H1 (cell line): ENCODE data around the gene NTN1.

ENCODE experiments used
- BRCA1 ChIP-seq: IDR thresholded peaks from 2 replicates; pipeline ENCODE4 v1.6.1; 2012; ENCODE audit warnings: low read depth, low read length, improper control_type of control experiment
- CHD1 ChIP-seq: IDR thresholded peaks from 2 replicates; pipeline ENCODE4 v1.6.1; 2012; ENCODE audit warnings: low read depth, low read length, improper control_type of control experiment
- EGR1 ChIP-seq: IDR thresholded peaks from 2 replicates; pipeline ENCODE4 v1.6.1; 2011; ENCODE audit warnings: low read depth, low read length, borderline replicate concordance
- EP300 ChIP-seq, 2 experiments: IDR thresholded peaks; 1 replicate in 1 of 2; 2 replicates in 1 of 2; pipeline ENCODE4 v1.6.1; 2011 to 2012; ENCODE audit warnings: low read depth in 2 of 2, low read length in 2 of 2, mild to moderate bottlenecking in 2 of 2, borderline replicate concordance in 1 of 2, inconsistent platforms in 1 of 2, moderate library complexity in 1 of 2
- EZH2 ChIP-seq: fragments of 200-600 bp; sonication (generic); IDR thresholded peaks from 2 replicates; pipeline ENCODE4 v1.7.1; 2012; ENCODE audit warnings: low read depth, mild to moderate bottlenecking, moderate library complexity, low read length, inconsistent platforms; ENCODE audit not compliant: severe bottlenecking
- FOSL1 ChIP-seq: IDR thresholded peaks from 2 replicates; pipeline ENCODE4 v1.6.1; 2011; ENCODE audit warnings: mild to moderate bottlenecking, low read depth, low read length, moderate library complexity; ENCODE audit not compliant: insufficient read depth
- PHF8 ChIP-seq: fragments of 200-600 bp; sonication (generic); conservative IDR thresholded peaks from 2 replicates; pipeline ENCODE4 v1.7.1; 2012; ENCODE audit warnings: low read depth, mild to moderate bottlenecking, inconsistent platforms, low read length, moderate library complexity
- POLR2AphosphoS5 ChIP-seq: IDR thresholded peaks from 2 replicates; pipeline ENCODE4 v1.6.1; 2011; ENCODE audit warnings: low read depth, low read length
- TAF1 ChIP-seq: IDR thresholded peaks from 2 replicates; pipeline ENCODE4 v1.6.1; 2011; ENCODE audit warnings: mild to moderate bottlenecking, low read depth, low read length
- TCF12 ChIP-seq: IDR thresholded peaks from 2 replicates; pipeline ENCODE4 v1.6.1; 2011; ENCODE audit warnings: low read depth, mild to moderate bottlenecking, low read length
- YY1 ChIP-seq: IDR thresholded peaks from 2 replicates; pipeline ENCODE4 v1.6.1; 2011; ENCODE audit warnings: low read depth, mild to moderate bottlenecking, low read length
- ZNF274 ChIP-seq: IDR thresholded peaks from 2 replicates; pipeline ENCODE4 v1.7.0; 2012; ENCODE audit warnings: low read length, borderline replicate concordance; ENCODE audit errors: extremely low read depth
- TF ChIP-seq, protein P1 (sequence below), 3 experiments: IDR thresholded peaks; 1 replicate in 2 of 3; 2 replicates in 1 of 3; pipeline versions ENCODE4 v1.5.1 to v1.6.1; 2011; ENCODE audit warnings: low read length in 3 of 3, mild to moderate bottlenecking in 3 of 3, inconsistent platforms in 2 of 3, low read depth in 1 of 3, moderate library complexity in 1 of 3; ENCODE audit not compliant: insufficient read depth in 1 of 3; ENCODE audit errors: control extremely low read depth in 1 of 3
- TF ChIP-seq, protein P2 (sequence below): fragments of 300-600 bp; sonication (generic); IDR thresholded peaks from 2 replicates; pipeline ENCODE4 v1.7.1; 2012; ENCODE audit warnings: low read length, moderate library complexity, mild to moderate bottlenecking, inconsistent platforms; ENCODE audit not compliant: insufficient replicate concordance

DNA sequence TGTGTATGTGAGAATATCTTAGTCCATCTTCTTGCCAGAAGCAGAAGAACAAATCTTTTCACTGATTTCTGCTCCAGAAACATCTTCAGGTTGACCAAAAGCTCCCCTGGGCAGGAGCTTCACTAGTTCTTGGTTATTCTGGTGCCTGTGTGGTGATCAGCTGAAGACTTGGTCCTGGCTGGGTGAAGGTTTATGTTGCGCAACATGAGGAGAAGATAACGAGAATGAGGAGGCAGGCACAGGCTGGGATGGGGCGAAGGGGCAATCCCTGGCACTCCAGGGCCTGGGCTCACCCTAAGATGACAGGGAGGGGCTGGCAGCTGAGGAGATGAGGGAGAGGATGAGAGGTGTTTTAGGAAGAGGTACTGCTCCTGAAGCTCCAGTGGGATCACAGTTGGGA is 232.0 kb downstream of the NTN1 start:
- TF ChIP-seq, protein P1, sequence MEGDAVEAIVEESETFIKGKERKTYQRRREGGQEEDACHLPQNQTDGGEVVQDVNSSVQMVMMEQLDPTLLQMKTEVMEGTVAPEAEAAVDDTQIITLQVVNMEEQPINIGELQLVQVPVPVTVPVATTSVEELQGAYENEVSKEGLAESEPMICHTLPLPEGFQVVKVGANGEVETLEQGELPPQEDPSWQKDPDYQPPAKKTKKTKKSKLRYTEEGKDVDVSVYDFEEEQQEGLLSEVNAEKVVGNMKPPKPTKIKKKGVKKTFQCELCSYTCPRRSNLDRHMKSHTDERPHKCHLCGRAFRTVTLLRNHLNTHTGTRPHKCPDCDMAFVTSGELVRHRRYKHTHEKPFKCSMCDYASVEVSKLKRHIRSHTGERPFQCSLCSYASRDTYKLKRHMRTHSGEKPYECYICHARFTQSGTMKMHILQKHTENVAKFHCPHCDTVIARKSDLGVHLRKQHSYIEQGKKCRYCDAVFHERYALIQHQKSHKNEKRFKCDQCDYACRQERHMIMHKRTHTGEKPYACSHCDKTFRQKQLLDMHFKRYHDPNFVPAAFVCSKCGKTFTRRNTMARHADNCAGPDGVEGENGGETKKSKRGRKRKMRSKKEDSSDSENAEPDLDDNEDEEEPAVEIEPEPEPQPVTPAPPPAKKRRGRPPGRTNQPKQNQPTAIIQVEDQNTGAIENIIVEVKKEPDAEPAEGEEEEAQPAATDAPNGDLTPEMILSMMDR (IDR thresholded peaks at IDR 0.05; ENCODE audit: control extremely low read depth in 1 of 3, insufficient read depth in 1 of 3, low read depth in 1 of 3, low read length in 3 of 3): no peak
- TF ChIP-seq TCF12: no peak
- no peak for TF ChIP-seq TAF1
- no peak for TF ChIP-seq EP300 (IDR thresholded peaks at IDR 0.05; ENCODE audit: borderline replicate concordance in 1 of 2, low read depth in 2 of 2, low read length in 2 of 2)
- TF ChIP-seq EGR1: no peak
- no peak for TF ChIP-seq PHF8
- TF ChIP-seq YY1: no peak
- TF ChIP-seq, protein P2, sequence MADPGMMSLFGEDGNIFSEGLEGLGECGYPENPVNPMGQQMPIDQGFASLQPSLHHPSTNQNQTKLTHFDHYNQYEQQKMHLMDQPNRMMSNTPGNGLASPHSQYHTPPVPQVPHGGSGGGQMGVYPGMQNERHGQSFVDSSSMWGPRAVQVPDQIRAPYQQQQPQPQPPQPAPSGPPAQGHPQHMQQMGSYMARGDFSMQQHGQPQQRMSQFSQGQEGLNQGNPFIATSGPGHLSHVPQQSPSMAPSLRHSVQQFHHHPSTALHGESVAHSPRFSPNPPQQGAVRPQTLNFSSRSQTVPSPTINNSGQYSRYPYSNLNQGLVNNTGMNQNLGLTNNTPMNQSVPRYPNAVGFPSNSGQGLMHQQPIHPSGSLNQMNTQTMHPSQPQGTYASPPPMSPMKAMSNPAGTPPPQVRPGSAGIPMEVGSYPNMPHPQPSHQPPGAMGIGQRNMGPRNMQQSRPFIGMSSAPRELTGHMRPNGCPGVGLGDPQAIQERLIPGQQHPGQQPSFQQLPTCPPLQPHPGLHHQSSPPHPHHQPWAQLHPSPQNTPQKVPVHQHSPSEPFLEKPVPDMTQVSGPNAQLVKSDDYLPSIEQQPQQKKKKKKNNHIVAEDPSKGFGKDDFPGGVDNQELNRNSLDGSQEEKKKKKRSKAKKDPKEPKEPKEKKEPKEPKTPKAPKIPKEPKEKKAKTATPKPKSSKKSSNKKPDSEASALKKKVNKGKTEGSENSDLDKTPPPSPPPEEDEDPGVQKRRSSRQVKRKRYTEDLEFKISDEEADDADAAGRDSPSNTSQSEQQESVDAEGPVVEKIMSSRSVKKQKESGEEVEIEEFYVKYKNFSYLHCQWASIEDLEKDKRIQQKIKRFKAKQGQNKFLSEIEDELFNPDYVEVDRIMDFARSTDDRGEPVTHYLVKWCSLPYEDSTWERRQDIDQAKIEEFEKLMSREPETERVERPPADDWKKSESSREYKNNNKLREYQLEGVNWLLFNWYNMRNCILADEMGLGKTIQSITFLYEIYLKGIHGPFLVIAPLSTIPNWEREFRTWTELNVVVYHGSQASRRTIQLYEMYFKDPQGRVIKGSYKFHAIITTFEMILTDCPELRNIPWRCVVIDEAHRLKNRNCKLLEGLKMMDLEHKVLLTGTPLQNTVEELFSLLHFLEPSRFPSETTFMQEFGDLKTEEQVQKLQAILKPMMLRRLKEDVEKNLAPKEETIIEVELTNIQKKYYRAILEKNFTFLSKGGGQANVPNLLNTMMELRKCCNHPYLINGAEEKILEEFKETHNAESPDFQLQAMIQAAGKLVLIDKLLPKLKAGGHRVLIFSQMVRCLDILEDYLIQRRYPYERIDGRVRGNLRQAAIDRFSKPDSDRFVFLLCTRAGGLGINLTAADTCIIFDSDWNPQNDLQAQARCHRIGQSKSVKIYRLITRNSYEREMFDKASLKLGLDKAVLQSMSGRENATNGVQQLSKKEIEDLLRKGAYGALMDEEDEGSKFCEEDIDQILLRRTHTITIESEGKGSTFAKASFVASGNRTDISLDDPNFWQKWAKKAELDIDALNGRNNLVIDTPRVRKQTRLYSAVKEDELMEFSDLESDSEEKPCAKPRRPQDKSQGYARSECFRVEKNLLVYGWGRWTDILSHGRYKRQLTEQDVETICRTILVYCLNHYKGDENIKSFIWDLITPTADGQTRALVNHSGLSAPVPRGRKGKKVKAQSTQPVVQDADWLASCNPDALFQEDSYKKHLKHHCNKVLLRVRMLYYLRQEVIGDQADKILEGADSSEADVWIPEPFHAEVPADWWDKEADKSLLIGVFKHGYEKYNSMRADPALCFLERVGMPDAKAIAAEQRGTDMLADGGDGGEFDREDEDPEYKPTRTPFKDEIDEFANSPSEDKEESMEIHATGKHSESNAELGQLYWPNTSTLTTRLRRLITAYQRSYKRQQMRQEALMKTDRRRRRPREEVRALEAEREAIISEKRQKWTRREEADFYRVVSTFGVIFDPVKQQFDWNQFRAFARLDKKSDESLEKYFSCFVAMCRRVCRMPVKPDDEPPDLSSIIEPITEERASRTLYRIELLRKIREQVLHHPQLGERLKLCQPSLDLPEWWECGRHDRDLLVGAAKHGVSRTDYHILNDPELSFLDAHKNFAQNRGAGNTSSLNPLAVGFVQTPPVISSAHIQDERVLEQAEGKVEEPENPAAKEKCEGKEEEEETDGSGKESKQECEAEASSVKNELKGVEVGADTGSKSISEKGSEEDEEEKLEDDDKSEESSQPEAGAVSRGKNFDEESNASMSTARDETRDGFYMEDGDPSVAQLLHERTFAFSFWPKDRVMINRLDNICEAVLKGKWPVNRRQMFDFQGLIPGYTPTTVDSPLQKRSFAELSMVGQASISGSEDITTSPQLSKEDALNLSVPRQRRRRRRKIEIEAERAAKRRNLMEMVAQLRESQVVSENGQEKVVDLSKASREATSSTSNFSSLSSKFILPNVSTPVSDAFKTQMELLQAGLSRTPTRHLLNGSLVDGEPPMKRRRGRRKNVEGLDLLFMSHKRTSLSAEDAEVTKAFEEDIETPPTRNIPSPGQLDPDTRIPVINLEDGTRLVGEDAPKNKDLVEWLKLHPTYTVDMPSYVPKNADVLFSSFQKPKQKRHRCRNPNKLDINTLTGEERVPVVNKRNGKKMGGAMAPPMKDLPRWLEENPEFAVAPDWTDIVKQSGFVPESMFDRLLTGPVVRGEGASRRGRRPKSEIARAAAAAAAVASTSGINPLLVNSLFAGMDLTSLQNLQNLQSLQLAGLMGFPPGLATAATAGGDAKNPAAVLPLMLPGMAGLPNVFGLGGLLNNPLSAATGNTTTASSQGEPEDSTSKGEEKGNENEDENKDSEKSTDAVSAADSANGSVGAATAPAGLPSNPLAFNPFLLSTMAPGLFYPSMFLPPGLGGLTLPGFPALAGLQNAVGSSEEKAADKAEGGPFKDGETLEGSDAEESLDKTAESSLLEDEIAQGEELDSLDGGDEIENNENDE: no peak
- TF ChIP-seq BRCA1: no peak
- no peak for TF ChIP-seq ZNF274
- no peak for TF ChIP-seq EZH2
- no peak for TF ChIP-seq CHD1
- no peak for TF ChIP-seq POLR2AphosphoS5
- no peak for TF ChIP-seq FOSL1
